Neural crest cell (in vitro differentiated cells): ENCODE data around the gene TUBA4B. TPM values are rescaled to one million over a fixed set of nuclear protein-coding genes. Genes with fewer than 3 reads are reported as not detected.

ENCODE experiments used
- DNase-seq: peaks from one replicate; pipeline ENCODE4 v3.0.0; 2021; ENCODE audit warnings: low read depth, mixed read lengths, low spot score
- H3K27ac Mint-ChIP-seq: one replicate; pipeline ENCODE4 v1.8.0; 2021; ENCODE audit warnings: mild to moderate bottlenecking, mixed read lengths; ENCODE audit not compliant: unreplicated experiment
- H3K27me3 Mint-ChIP-seq: 2 replicates; pipeline ENCODE4 v1.8.0; 2021; ENCODE audit warnings: low read depth, mild to moderate bottlenecking, mixed read lengths
- H3K36me3 Mint-ChIP-seq: 2 replicates; pipeline ENCODE4 v1.8.0; 2021; ENCODE audit warnings: low read depth, mild to moderate bottlenecking, mixed read lengths
- H3K4me1 Mint-ChIP-seq: 2 replicates; pipeline ENCODE4 v1.8.0; 2021; ENCODE audit warnings: mixed read lengths
- H3K4me3 Mint-ChIP-seq: one replicate; pipeline ENCODE4 v1.8.0; 2021; ENCODE audit warnings: mild to moderate bottlenecking, mixed read lengths
- H3K9me3 Mint-ChIP-seq: 2 replicates; pipeline ENCODE4 v1.8.0; 2021; ENCODE audit warnings: mixed read lengths
- total RNA-seq: library from RNA; stranded (reverse); gene quantifications from 2 replicates; pipeline ENCODE4 v1.2.1, GENCODE V29; 2021
- TF ChIP-seq, protein P1 (sequence below): fragments of 200-600 bp; sonication (generic); conservative IDR thresholded peaks from 2 replicates; pipeline ENCODE4 v1.5.0; 2021; ENCODE audit warnings: antibody characterized with exemption, mild to moderate bottlenecking

Gene TUBA4B
- total RNA-seq, 1 donor from 2014 or later = not detected

DNA sequence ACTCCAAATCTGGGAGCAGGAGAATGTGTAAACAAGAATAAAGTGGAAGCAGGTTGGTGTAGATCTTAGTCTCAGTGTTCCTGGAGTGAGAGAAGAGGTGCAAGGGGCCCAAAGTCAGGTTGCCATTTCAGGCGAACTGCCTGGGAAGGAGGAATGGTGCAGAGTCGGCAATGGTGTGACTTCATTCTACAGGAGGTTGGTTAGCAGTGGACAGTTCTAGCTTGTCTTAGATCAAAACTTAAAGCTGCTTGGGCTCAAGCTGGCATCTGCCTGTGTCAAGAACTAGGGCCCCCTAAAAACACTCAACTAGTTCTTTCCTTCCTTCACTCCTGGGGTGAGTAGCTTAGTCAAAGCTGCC, 4.2 kb upstream of the TUBA4B start:
- Mint-ChIP-seq H3K4me1 (peaks cover 10% of the 10 kb centered on the region), H3K4me3 (peak overlapping the region; percentile 41), H3K9me3 (no peaks in the 10 kb centered on the region), H3K27me3 (peaks cover 45% of the 10 kb centered on the region), H3K36me3 (no peaks in the 10 kb centered on the region), H3K27ac (no peak overlapping the region)
- no peak for DNase-seq
- TF ChIP-seq, protein P1, sequence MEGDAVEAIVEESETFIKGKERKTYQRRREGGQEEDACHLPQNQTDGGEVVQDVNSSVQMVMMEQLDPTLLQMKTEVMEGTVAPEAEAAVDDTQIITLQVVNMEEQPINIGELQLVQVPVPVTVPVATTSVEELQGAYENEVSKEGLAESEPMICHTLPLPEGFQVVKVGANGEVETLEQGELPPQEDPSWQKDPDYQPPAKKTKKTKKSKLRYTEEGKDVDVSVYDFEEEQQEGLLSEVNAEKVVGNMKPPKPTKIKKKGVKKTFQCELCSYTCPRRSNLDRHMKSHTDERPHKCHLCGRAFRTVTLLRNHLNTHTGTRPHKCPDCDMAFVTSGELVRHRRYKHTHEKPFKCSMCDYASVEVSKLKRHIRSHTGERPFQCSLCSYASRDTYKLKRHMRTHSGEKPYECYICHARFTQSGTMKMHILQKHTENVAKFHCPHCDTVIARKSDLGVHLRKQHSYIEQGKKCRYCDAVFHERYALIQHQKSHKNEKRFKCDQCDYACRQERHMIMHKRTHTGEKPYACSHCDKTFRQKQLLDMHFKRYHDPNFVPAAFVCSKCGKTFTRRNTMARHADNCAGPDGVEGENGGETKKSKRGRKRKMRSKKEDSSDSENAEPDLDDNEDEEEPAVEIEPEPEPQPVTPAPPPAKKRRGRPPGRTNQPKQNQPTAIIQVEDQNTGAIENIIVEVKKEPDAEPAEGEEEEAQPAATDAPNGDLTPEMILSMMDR = no peak

DNA sequence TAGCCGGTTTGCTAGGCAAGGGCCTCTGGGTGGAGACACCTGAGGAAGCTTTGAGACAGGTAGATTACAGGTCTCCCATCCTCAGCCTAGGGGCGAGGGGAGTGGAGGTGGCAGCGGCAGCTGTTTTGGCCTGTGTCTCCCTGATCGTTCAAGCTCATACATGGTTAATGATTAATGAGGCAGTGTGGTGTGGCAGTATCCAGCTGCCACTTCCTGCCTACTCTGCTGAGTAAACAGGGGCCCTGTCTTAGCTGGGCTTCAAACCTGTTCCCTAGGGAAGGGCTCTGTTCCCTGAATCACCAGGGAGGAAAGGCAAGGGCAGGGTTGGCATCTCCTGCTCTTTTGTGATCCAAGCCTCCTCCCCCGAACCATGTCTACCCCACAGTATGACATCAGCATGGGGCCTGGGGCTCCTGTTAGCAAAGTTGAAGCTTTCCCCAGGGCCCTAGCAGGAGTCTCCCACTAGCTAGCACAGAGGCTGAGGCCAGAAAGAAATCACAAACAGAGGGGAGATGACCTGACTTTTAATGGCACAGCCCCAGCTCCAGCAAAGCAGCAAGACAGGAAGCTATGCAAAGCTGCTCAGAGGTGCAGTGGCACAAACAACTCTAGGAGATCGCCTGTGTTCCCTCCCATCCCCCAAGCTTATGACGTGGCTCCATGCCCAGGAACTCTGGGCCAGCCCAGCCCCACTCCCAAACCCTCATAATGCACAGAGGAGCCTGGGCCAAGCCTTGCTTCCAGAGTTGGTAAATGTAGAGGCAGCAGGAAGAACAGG, 3.7 kb upstream of the TUBA4B start:
- Mint-ChIP-seq H3K27me3 (peaks cover 51% of the 10 kb centered on the region), H3K4me3 (peak overlapping the region; percentile 41), H3K9me3 (no peaks in the 10 kb centered on the region), H3K36me3 (no peaks in the 10 kb centered on the region), H3K27ac (peak overlapping the region; percentile 19), H3K4me1 (peaks cover 10% of the 10 kb centered on the region)
- TF ChIP-seq, protein P1 = no peak
- no peak for DNase-seq

- H3K27me3 Mint-ChIP-seq = peaks cover 59% of the 10 kb centered on the region
- H3K4me3 Mint-ChIP-seq = peak overlapping the region; percentile 19
- no peaks in the 10 kb centered on the region for H3K36me3 Mint-ChIP-seq
Measured at GRCh38 chr2:219250049-219250781, 2.8 kb upstream of the TUBA4B start.

DNA sequence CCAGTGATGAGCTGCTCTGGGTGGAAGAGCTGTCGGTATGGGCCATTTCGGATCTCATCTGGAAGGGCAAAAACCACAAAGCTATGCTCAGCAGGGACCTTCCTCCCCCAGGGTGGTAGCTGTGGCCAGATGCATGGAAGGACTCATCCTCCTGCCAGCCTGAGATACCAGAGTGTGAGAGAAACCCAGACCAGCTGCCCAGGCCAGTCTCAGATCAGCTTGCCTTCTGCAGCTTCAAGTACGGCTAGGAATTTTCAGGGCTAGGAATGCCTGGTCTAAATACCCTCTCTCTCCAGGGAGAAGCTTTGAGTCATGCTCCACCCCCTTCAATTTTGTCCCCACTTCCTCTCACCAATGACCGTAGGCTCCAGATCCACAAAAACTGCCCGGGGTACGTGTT, 1.4 kb upstream of the TUBA4B start:
- peak overlapping the region; percentile 59 for H3K4me3 Mint-ChIP-seq
- TF ChIP-seq, protein P1 = no peak
- DNase-seq = no peak
- H3K4me1 Mint-ChIP-seq = no peaks in the 10 kb centered on the region
- no peaks in the 10 kb centered on the region for H3K9me3 Mint-ChIP-seq
- H3K27ac Mint-ChIP-seq = no peak overlapping the region
- peaks cover 73% of the 10 kb centered on the region for H3K27me3 Mint-ChIP-seq
- no peaks in the 10 kb centered on the region for H3K36me3 Mint-ChIP-seq

More at GRCh38 chr2:219250049-219250781, 2.8 kb upstream of the TUBA4B start:
- DNase-seq = no peak
- Mint-ChIP-seq H3K9me3 (no peaks in the 10 kb centered on the region), H3K4me1 (peaks cover 5% of the 10 kb centered on the region), H3K27ac (no peak overlapping the region)
- TF ChIP-seq, protein P1 = no peak

- no peaks in the 10 kb centered on the region for H3K36me3 Mint-ChIP-seq
- no peaks in the 10 kb centered on the region for H3K9me3 Mint-ChIP-seq
- H3K27me3 Mint-ChIP-seq = peaks cover 76% of the 10 kb centered on the region
- DNase-seq = no peak
- H3K27ac Mint-ChIP-seq = no peak overlapping the region
- H3K4me1 Mint-ChIP-seq = no peaks in the 10 kb centered on the region
- TF ChIP-seq, protein P1 = no peak
- peak overlapping the region; percentile 59 for H3K4me3 Mint-ChIP-seq
Measured at GRCh38 chr2:219252084-219252483, 959 bp upstream of the TUBA4B start.
